ENCODE results near the gene PXDN. TPM values are rescaled to one million over a fixed set of nuclear protein-coding genes. Genes with fewer than 3 reads are reported as not detected.
A peak's percentile ranks its signal among the peaks of the same experiment; 100 is the strongest.

PXDN gene
- total RNA-seq, 1 experiment from 2014 or later, result 125 TPM

- TF ChIP-seq EZH2phosphoT487 (IDR thresholded peaks at IDR 0.05; ENCODE audit: borderline replicate concordance, low read length) (no peak), CTCF (conservative IDR thresholded peaks at IDR 0.05; ENCODE audit: low read depth, low read length) (no peak)
- no peak overlapping the region for H2AFZ ChIP-seq (ENCODE audit: low read length)
- BruUV-seq (replicated peaks), result no TSS peak
These were observed 56.2 kb downstream of the PXDN start for GRCh38 chr2:1688161-1688560.

GRCh38 chr2:1687254-1687653, 57.1 kb downstream of the PXDN start:
- peak overlapping the region; percentile 10; the same call in 1 of the 2 replicates for H3K4me3 ChIP-seq (ENCODE audit: low read length)
- CTCF ChIA-PET, result interaction anchor here (0.6 to 1.2 kb wide), 3 partner anchors 9 to 55 kb away, joined by 4 to 7 read pairs (median 4); no protein-coding TSS in a partner anchor
- peaks cover 67% of the 10 kb centered on the region for H3K36me3 ChIP-seq (ENCODE audit: low read depth, low read length)
- peaks cover 9% of the 10 kb centered on the region for H3F3A ChIP-seq (ENCODE audit: low read length, unreplicated experiment)
- intact Hi-C loops (cut with micrococcal nuclease), result loop anchor here (1.0 to 2.0 kb wide), 2 partner anchors 21 to 56 kb away; no protein-coding TSS in a partner anchor
- peak overlapping the region; percentile 89 for H3K9ac ChIP-seq (ENCODE audit: low read length)
- H2AFZ ChIP-seq (ENCODE audit: low read length), result no peak overlapping the region
- DNase-seq (peak; percentile 63), ATAC-seq (peak; percentile 25)
- H3K9me3 ChIP-seq (ENCODE audit: low read length), result no peaks in the 10 kb centered on the region
- H3K79me2 ChIP-seq (ENCODE audit: low read length), result peaks cover 30% of the 10 kb centered on the region
- POLR2A ChIA-PET (ENCODE audit: unreplicated experiment), result interaction anchor here (0.8 kb wide), 1 partner anchor 21 kb away, joined by 6 read pairs; no protein-coding TSS in a partner anchor
- peak overlapping the region; percentile 98 for H3K27ac ChIP-seq (ENCODE audit: low read length)
- no TSS peak for BruUV-seq (replicated peaks)
- TF ChIP-seq CTCF (conservative IDR thresholded peaks at IDR 0.05; ENCODE audit: low read depth, low read length), result no peak
- TF ChIP-seq EZH2phosphoT487 (IDR thresholded peaks at IDR 0.05; ENCODE audit: borderline replicate concordance, low read length), result no peak
- TF ChIP-seq EZH2 (IDR thresholded peaks at IDR 0.05; ENCODE audit: low read length, unreplicated experiment), result no peak
- no peaks in the 10 kb centered on the region for H4K20me1 ChIP-seq (ENCODE audit: low read length)
- H3K9me2 ChIP-seq (replicated peaks; ENCODE audit: low read length), result no peaks in the 10 kb centered on the region
- H3K4me2 ChIP-seq (ENCODE audit: low read length), result peak overlapping the region; percentile 69
- H3K27me3 ChIP-seq (ENCODE audit: low read length), result no peaks in the 10 kb centered on the region
- H3K4me1 ChIP-seq (ENCODE audit: insufficient read depth, low read length), result peaks cover 36% of the 10 kb centered on the region

More at GRCh38 chr2:1688161-1688560, 56.2 kb downstream of the PXDN start:
- H3K4me3 ChIP-seq (ENCODE audit: low read length), result no peak overlapping the region; the same call in 1 of the 2 replicates
- ATAC-seq (no peak), DNase-seq (no peak)
- H3K79me2 ChIP-seq (ENCODE audit: low read length), result peaks cover 39% of the 10 kb centered on the region
- H3K9ac ChIP-seq (ENCODE audit: low read length), result peak overlapping the region; percentile 89
- ChIA-PET CTCF (no interaction called here), POLR2A (ENCODE audit: unreplicated experiment) (no interaction called here)
- peaks cover 9% of the 10 kb centered on the region for H3F3A ChIP-seq (ENCODE audit: low read length, unreplicated experiment)
- H3K9me3 ChIP-seq (ENCODE audit: low read length), result no peaks in the 10 kb centered on the region
- peak overlapping the region; percentile 69 for H3K4me2 ChIP-seq (ENCODE audit: low read length)
- no peaks in the 10 kb centered on the region for H3K9me2 ChIP-seq (replicated peaks; ENCODE audit: low read length)
- intact Hi-C loops (cut with micrococcal nuclease), result no loop called here
- 0 out of 2 replicates have a peak, but pooled peaks cover 1% of the 10 kb centered on the region for H4K20me1 ChIP-seq (ENCODE audit: low read length)
- H3K27me3 ChIP-seq (ENCODE audit: low read length), result no peaks in the 10 kb centered on the region
- H3K27ac ChIP-seq (ENCODE audit: low read length), result peak overlapping the region; percentile 98
- H3K4me1 ChIP-seq (ENCODE audit: insufficient read depth, low read length), result peaks cover 36% of the 10 kb centered on the region
- peaks cover 71% of the 10 kb centered on the region for H3K36me3 ChIP-seq (ENCODE audit: low read depth, low read length)

- peak overlapping the region; percentile 89 for H3K9ac ChIP-seq (ENCODE audit: low read length)
- ATAC-seq, result peak; percentile 60
- peaks cover 36% of the 10 kb centered on the region for H3K4me1 ChIP-seq (ENCODE audit: insufficient read depth, low read length)
- peak; percentile 85 for DNase-seq
- peaks cover 9% of the 10 kb centered on the region for H3F3A ChIP-seq (ENCODE audit: low read length, unreplicated experiment)
- ChIA-PET CTCF (interaction anchor here (0.6 to 1.2 kb wide), 4 partner anchors 8 to 55 kb away, joined by 4 to 7 read pairs (median 4); no protein-coding TSS in a partner anchor), POLR2A (ENCODE audit: unreplicated experiment) (interaction anchor here (0.6 to 0.8 kb wide), 2 partner anchors 21 to 43 kb away, joined by 4 to 6 read pairs; no protein-coding TSS in a partner anchor)
- H3K9me2 ChIP-seq (replicated peaks; ENCODE audit: low read length), result no peaks in the 10 kb centered on the region
- H3K27ac ChIP-seq (ENCODE audit: low read length), result peak overlapping the region; percentile 98
- H3K4me3 ChIP-seq (ENCODE audit: low read length), result peak overlapping the region; percentile 10; the same call in 1 of the 2 replicates
- no peak overlapping the region for H2AFZ ChIP-seq (ENCODE audit: low read length)
- intact Hi-C loops (cut with micrococcal nuclease), result loop anchor here (1.0 to 2.0 kb wide), 3 partner anchors 22 to 56 kb away; no protein-coding TSS in a partner anchor
- peak overlapping the region; percentile 69 for H3K4me2 ChIP-seq (ENCODE audit: low read length)
- H3K27me3 ChIP-seq (ENCODE audit: low read length), result no peaks in the 10 kb centered on the region
- H3K36me3 ChIP-seq (ENCODE audit: low read depth, low read length), result peaks cover 67% of the 10 kb centered on the region
- TF ChIP-seq CTCF (conservative IDR thresholded peaks at IDR 0.05; ENCODE audit: low read depth, low read length) (no peak), EZH2phosphoT487 (IDR thresholded peaks at IDR 0.05; ENCODE audit: borderline replicate concordance, low read length) (no peak), EZH2 (IDR thresholded peaks at IDR 0.05; ENCODE audit: low read length, unreplicated experiment) (no peak)
- no peaks in the 10 kb centered on the region for H4K20me1 ChIP-seq (ENCODE audit: low read length)
- no peaks in the 10 kb centered on the region for H3K9me3 ChIP-seq (ENCODE audit: low read length)
- TSS peak; percentile 5 for BruUV-seq (replicated peaks)
- H3K79me2 ChIP-seq (ENCODE audit: low read length), result peaks cover 30% of the 10 kb centered on the region
These were observed 57.6 kb downstream of the PXDN start for GRCh38 chr2:1686784-1687105.

Measured in PC-3 (cell line).